OCI-LY1 (cell line): ENCODE results near the gene ASB2.

Experiments used
- H2AFZ ChIP-seq: fragments of 200-600 bp; sonication (generic), shearing (Covaris generic); 2 replicates; pipeline ENCODE4 v1.6.0; 2014; ENCODE audit warnings: antibody characterized with exemption, mild to moderate bottlenecking, low read length
- H3F3A ChIP-seq: fragments of 200-600 bp; sonication (generic), shearing (Covaris generic); 2 replicates; pipeline ENCODE4 v1.6.0; 2014; ENCODE audit warnings: mild to moderate bottlenecking, antibody characterized with exemption, low read length, moderate library complexity; ENCODE audit not compliant: insufficient read depth
- H3K27ac ChIP-seq: fragments of 200-600 bp; sonication (generic); 2 replicates; pipeline ENCODE4 v1.5.1; 2014; ENCODE audit warnings: low read length, mixed run types, mild to moderate bottlenecking, low read depth; ENCODE audit not compliant: poor library complexity, severe bottlenecking
- H3K27me3 ChIP-seq: fragments of 200-600 bp; sonication (generic); 2 replicates; pipeline ENCODE4 v1.6.0; 2014; ENCODE audit warnings: antibody characterized with exemption, mild to moderate bottlenecking, low read length, moderate library complexity; ENCODE audit not compliant: insufficient read depth
- H3K36me3 ChIP-seq: fragments of 200-600 bp; sonication (generic); 2 replicates; pipeline ENCODE4 v1.6.1; 2014; ENCODE audit warnings: mild to moderate bottlenecking, antibody characterized with exemption, low read length, moderate library complexity, mixed read lengths; ENCODE audit not compliant: insufficient read depth
- H3K4me1 ChIP-seq: fragments of 200-600 bp; sonication (generic); 2 replicates; pipeline ENCODE4 v1.5.1; 2014; ENCODE audit warnings: mild to moderate bottlenecking, low read length, moderate library complexity; ENCODE audit not compliant: insufficient read depth, severe bottlenecking
- H3K4me2 ChIP-seq: fragments of 200-600 bp; sonication (generic), shearing (Covaris generic); 2 replicates; pipeline ENCODE4 v1.6.1; 2014; ENCODE audit warnings: low read length
- H3K4me3 ChIP-seq: fragments of 200-600 bp; sonication (generic); 2 replicates; pipeline ENCODE4 v1.5.1; 2014; ENCODE audit warnings: low read length, low read depth, mild to moderate bottlenecking, mixed read lengths; ENCODE audit not compliant: poor library complexity, severe bottlenecking
- H3K79me2 ChIP-seq: fragments of 200-600 bp; shearing (Covaris generic); 2 replicates; pipeline ENCODE4 v1.6.1; 2016; ENCODE audit warnings: mixed run types, low read length, mixed read lengths; ENCODE audit not compliant: insufficient read depth
- H3K9ac ChIP-seq: fragments of 200-600 bp; sonication (generic), shearing (Covaris generic); 2 replicates; pipeline ENCODE4 v1.6.1; 2014; ENCODE audit warnings: mild to moderate bottlenecking, low read length, mixed read lengths
- H3K9me2 ChIP-seq: fragments of 200-600 bp; sonication (generic), shearing (Covaris generic); 2 replicates; pipeline ENCODE4 v1.6.1; 2014; ENCODE audit warnings: low read depth, mild to moderate bottlenecking, low read length, mixed read lengths
- H3K9me3 ChIP-seq: fragments of 200-600 bp; shearing (Covaris generic); 2 replicates; pipeline ENCODE4 v1.6.1; 2014; ENCODE audit warnings: low read length, mixed read lengths
- H4K20me1 ChIP-seq: fragments of 200-600 bp; sonication (generic), shearing (Covaris generic); 2 replicates; pipeline ENCODE4 v1.6.0; 2016; ENCODE audit warnings: mild to moderate bottlenecking, low read length; ENCODE audit not compliant: insufficient read depth
- EZH2 ChIP-seq: fragments of 200-600 bp; sonication (generic), shearing (Covaris generic); IDR thresholded peaks from 2 replicates; pipeline ENCODE4 v1.8.0; 2017; ENCODE audit warnings: borderline replicate concordance, mixed run types, mild to moderate bottlenecking, antibody characterized with exemption, low read length, moderate library complexity, mixed read lengths
- TF ChIP-seq, protein P1 (sequence below): fragments of 200-600 bp; sonication (generic), shearing (Covaris generic); IDR thresholded peaks from 2 replicates; pipeline ENCODE4 v1.5.1; 2017; ENCODE audit warnings: mild to moderate bottlenecking, antibody characterized with exemption, low read length, moderate library complexity, mixed read lengths

Gene ASB2

DNA sequence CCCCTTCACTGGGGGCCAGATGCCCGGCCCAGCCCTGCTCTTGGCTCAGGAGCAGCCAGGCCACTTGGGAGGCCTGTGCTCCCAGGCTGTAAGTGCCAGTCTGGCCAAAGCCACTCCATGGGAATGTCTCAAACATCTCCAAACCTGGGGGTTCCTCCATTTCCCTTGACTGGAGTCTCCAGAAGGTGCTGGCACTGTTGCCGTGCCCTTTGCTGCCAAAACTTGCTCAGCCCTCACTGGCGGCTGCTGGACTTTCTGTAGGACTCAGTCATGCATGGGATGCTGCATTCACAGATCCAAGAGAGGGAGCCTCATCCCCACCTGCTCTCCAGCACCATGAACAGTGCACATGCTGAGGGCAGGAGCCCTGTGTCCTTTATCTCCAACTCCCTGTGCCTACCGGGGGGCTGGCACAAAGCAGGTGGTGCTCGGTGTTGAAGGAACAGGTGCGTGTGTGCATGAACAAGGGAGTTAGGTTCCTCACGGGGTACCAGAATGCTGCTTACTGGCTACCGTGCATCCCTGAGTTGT is 40.1 kb upstream of the ASB2 start:
- Histone ChIP-seq H3K9me2 (no peaks in the 10 kb centered on the region), H3K4me2 (no peak overlapping the region), H3K27me3 (peaks cover 16% of the 10 kb centered on the region), H3K36me3 (no peaks in the 10 kb centered on the region), H4K20me1 (no peaks in the 10 kb centered on the region), H3F3A (no peaks in the 10 kb centered on the region), H3K79me2 (no peaks in the 10 kb centered on the region), H3K9ac (no peak overlapping the region), H2AFZ (no peak overlapping the region), H3K27ac (no peak overlapping the region), H3K4me3 (no peak overlapping the region), H3K4me1 (no peaks in the 10 kb centered on the region), H3K9me3 (no peaks in the 10 kb centered on the region)
- TF ChIP-seq, protein P1, sequence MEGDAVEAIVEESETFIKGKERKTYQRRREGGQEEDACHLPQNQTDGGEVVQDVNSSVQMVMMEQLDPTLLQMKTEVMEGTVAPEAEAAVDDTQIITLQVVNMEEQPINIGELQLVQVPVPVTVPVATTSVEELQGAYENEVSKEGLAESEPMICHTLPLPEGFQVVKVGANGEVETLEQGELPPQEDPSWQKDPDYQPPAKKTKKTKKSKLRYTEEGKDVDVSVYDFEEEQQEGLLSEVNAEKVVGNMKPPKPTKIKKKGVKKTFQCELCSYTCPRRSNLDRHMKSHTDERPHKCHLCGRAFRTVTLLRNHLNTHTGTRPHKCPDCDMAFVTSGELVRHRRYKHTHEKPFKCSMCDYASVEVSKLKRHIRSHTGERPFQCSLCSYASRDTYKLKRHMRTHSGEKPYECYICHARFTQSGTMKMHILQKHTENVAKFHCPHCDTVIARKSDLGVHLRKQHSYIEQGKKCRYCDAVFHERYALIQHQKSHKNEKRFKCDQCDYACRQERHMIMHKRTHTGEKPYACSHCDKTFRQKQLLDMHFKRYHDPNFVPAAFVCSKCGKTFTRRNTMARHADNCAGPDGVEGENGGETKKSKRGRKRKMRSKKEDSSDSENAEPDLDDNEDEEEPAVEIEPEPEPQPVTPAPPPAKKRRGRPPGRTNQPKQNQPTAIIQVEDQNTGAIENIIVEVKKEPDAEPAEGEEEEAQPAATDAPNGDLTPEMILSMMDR, result no peak
- TF ChIP-seq EZH2, result no peak

DNA sequence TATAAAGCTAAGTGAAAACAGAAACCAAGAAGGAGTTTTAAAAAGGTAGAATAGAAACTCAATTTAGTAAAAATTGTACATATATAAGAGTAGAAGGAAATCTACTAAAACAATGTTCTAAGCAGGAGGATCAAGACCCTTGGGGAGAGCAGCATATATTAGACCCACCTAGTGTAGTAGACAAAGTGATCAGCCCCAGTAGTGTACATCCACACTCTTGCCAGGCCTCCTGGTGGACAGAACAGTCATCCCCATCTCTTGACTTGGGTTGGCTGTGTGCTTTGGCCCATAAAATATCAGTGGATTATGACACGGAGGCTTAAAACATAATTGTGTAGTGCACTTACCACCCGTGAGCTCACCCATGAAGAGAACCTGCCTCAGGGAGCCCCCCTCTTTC is 38.9 kb upstream of the ASB2 start:
- Histone ChIP-seq H3K4me2 (no peak overlapping the region), H3K9me3 (no peaks in the 10 kb centered on the region), H3K79me2 (no peaks in the 10 kb centered on the region), H4K20me1 (no peaks in the 10 kb centered on the region), H3K27me3 (peaks cover 16% of the 10 kb centered on the region), H3K27ac (no peak overlapping the region), H3K4me3 (no peak overlapping the region), H3K9ac (no peak overlapping the region), H3K4me1 (no peaks in the 10 kb centered on the region), H3K9me2 (no peaks in the 10 kb centered on the region), H3F3A (no peaks in the 10 kb centered on the region), H2AFZ (no peak overlapping the region), H3K36me3 (no peaks in the 10 kb centered on the region)
- no peak for TF ChIP-seq EZH2
- TF ChIP-seq, protein P1, result no peak

DNA sequence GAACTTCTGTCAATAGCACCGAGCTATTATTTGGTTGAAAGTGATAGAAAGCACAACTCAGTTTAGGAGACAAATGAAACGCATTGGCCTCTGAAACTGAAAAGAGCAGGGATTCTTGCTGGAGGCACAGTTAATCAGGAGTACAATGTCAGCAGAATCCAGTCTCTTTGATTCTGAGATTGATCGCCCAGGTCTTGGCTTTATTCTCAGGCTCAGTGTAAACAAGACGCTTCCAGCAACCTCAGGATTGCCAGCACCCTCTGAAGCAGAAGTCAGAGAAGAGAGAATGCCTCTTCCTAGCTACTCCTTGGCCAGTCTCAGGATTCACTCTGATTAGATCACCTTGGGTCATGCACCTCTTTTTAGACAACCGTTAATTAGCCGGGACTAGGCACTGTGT is 38.0 kb upstream of the ASB2 start:
- no peaks in the 10 kb centered on the region for H3K36me3 ChIP-seq
- no peaks in the 10 kb centered on the region for H3K9me2 ChIP-seq
- H3K27ac ChIP-seq, result no peak overlapping the region
- H3K9me3 ChIP-seq, result no peaks in the 10 kb centered on the region
- H3F3A ChIP-seq, result no peaks in the 10 kb centered on the region
- no peaks in the 10 kb centered on the region for H3K4me1 ChIP-seq
- H3K9ac ChIP-seq, result no peak overlapping the region
- H4K20me1 ChIP-seq, result no peaks in the 10 kb centered on the region
- H3K4me2 ChIP-seq, result no peak overlapping the region
- no peak for TF ChIP-seq EZH2
- TF ChIP-seq, protein P1, result no peak
- H3K79me2 ChIP-seq, result no peaks in the 10 kb centered on the region
- no peak overlapping the region for H2AFZ ChIP-seq
- H3K4me3 ChIP-seq, result no peak overlapping the region
- peaks cover 16% of the 10 kb centered on the region for H3K27me3 ChIP-seq
